Left colon (tissue), 2 donors: ENCODE results near the gene PGC. TPM values are rescaled to one million over a fixed set of nuclear protein-coding genes. Genes with fewer than 3 reads are reported as not detected.

ENCODE experiments used
- ATAC-seq: fragments of 200-7000 bp; cut with Tn5 transposase; one replicate; pipeline ENCODE4 v1.9.1; 2020; ENCODE audit warnings: mild to moderate bottlenecking, moderate library complexity
- DNase-seq, 2 donors: peaks; one replicate each; pipeline ENCODE4 v3.0.0-alpha.2; 2020
- intact Hi-C, 2 donors: fragments of 100-400 bp; cut with DNase I in 1 of 2; cut with micrococcal nuclease in 1 of 2; formaldehyde crosslinking; loops; one replicate each; pipeline versions ENCODE4 v1.11.2 to v1.14.0; 2022; cut with DNase I, micrococcal nuclease
- total RNA-seq, 2 donors: library from RNA; stranded (reverse); fragmentation: NEBNext Ultra II Directional; extraction: Animal tissue kit (Norgen Biotek cat#: 25700); gene quantifications; one replicate each; pipeline ENCODE4 v1.2.1, GENCODE V29; 2021
- donor health status: DM: no; HTN: no; CAD: no.
- donor health status: DM: yes; HTN: yes; CAD: no.

PGC gene
- total RNA-seq, 2 donors from 2014 or later: not detected

DNA sequence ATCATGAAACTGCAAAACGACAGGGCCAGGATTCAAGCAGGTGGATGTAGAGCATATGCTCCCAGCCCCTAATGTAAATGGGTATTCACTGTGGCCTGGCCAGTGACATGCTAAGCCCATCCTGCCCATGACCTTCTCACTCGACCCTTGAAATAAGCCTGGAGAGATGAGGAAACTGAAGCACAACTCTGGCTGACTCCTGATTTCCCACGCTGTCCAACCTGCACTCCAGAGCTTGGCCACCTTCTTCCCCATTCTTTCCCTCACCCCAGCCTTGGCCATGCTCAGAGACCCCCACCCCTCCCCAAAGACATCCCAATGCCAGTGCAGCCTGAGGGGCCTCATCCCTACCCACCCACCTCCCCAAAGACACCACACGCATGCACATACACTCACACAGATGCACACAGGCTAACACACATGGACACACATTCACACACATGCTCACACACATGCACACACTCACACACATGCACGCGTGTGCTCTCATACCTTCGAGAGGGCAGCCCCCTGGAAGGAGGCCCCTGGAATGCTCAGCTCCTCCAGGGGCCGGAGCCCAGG is 24.1 kb downstream of the PGC start:
- no peak for ATAC-seq
- DNase-seq: no peak
- intact Hi-C loops: no loop called here

DNA sequence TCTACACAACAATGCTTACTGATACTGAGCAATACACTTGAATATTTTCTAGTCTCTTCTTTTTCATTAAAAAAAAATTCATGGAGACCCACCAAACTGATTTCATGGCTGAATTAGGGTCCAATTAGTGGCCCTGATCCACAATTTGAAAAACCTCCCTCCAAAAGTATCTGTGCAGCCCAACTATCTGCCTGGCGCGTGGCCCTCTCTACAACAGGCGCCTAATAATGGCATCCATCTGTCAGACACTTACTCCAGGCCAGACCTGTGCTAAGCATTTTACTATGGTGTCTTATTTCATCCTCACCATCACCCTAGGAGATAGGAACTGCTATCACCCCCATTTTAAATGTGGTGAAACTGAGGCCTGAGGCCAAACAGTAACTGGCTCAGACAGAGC is 25.8 kb downstream of the PGC start:
- DNase-seq: no peak
- ATAC-seq: no peak
- intact Hi-C loops: no loop called here

DNA sequence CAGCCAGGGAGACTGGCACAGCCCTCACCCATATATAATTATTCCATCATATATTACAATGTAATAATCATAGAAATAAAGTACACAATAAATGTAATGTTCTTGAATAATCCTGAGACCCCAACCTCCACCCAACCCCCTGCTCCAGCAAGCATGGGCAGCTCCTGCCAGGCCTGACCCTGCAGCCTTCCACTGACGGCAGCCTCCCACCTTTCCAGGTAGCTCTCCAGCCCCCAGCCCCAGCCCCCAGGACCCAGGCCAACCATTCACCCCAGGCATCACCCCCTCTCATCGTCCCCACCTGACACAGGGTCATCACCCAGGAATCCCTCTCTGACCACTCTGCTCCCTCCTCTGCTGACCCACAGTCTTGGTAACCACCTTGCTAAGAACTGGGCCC is 26.4 kb downstream of the PGC start:
- intact Hi-C loops: no loop called here
- DNase-seq (no peak), ATAC-seq (no peak)

DNA sequence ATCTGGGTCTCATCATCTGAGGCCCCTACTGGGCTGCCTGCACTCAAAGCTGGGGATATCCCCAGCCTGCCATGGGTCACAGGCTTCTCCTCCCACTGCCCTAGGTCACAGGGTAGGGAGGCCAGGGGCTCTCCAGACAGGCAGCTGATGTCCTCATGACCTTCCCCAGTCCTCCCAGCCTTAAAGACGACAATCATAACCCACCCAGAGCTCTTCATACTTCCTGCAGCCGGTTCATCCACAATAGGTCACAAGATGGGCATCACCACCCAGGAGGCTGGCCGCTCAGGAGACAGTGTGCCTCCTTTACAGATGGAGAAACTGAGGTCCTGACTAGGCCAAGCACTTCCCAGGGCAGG is 27.0 kb downstream of the PGC start:
- intact Hi-C loops: no loop called here
- DNase-seq: no peak
- peak; percentile 8 for ATAC-seq

DNA sequence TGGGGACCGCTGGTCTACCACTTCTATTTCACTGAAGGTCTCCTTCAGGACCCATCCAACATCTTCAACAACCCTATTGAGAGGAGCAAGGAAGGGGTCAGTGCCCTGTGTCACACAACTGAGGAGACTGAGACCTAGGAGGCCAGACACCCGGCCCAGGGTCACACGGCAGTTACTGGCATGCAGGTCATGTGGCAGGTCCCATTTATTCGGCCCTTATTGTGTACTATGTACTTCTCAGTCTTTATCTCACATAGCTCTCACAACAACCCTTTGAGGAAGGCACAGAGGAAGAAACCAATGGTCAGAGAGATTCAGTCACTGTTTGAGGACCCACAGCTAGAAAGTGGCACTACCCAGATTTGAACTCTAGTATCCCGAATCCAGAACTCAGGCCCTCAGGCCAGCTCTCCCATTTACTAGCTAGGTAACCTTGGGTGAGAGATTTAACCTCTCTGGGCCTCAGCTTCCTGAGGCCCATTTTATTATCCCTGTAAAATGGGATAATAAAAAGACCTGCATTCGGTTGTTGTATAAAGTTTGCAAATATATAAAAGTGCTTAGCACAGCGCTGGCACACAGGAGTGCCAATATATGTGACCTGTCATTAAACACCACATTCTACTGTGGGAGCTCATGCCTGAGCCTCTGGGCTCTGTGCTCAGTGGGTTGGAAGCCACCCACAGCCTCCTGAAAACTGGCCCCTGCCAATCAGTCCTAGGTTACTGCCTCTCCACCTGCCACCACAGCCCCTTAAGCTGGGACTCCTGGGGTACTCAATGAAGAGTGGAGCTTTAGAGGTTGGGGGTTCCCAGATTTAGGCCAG is 27.5 kb downstream of the PGC start:
- intact Hi-C loops: no loop called here
- DNase-seq: no peak
- peak; percentile 84 for ATAC-seq

DNA sequence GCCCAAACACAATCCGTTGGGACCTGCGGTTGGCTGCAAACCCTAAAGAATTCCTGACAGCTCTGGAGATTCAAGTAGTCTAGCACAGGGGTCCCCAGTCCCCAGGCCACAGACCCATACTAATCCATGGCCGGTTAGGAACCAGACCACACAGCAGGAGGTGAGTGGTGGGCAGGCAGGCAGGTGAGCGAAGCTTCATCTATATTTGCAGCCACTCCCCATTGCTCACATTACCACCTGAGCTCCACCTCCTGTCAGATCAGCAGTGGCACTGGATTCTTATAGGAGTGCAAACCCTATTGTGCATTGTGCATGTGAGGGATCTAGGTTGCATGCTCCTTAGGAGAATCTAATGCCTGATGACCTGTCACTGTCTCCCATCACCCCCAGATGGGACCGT is 28.4 kb downstream of the PGC start:
- intact Hi-C loops: no loop called here
- DNase-seq: no peak
- ATAC-seq: peak; percentile 13

DNA sequence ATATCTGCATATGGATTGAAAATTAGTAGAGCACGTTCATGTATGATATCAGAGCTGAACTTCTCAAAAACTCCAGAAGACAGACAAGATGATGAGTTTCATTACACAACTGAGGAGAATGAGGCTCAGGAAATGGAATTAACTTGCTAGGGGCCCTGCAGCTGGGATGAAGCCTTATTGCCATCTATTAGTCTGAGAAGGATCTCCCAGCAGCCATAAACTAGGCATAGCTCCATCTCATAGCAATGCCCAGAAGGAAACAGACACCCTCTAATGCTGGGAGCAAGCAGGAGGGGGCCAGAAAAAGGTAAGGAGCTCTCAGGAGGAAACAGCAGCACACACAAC is 29.8 kb downstream of the PGC start:
- ATAC-seq: no peak
- no peak for DNase-seq
- intact Hi-C loops: no loop called here

DNA sequence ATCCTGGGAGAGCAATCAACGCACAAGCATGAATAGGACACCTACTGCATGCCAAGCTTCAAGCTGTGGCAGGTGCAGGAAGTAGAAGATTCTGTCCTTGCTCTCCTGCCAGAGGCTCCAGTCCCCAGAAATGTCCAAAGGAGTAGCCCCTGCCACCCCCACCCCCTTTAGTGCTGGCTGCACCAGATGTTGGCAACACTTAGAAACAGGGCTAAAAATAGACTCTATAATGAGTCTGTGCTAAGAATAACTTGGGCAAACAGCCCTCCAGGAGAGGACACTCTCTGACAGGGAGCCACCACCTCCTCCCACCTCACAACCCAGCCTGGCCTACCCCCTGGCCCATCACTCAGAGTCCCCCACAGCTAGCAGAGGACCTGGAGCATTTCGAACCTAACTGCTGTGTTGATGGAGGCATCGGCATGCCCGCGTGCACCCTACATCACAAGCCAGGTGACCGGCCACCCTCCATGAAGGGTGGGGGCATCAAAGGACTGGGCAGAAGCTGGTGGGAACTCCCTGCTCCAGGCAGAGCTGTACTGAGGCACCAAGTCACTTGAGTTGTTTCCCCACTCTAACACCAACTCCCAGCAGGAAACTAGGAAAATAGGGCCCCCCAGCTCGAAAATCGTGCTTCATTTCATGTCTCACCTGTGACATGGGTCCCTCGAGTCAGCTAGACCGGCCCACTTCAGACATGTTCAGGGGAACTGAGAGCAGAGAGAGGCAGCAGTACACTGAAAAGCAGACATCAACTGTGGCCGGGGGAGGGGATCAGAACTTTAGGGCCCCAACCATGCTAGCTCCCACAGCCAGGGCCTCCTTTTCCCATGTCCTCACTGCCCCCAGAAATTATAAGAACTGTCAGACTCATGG is 30.4 kb downstream of the PGC start:
- ATAC-seq: no peak
- DNase-seq: no peak
- intact Hi-C loops: no loop called here

DNA sequence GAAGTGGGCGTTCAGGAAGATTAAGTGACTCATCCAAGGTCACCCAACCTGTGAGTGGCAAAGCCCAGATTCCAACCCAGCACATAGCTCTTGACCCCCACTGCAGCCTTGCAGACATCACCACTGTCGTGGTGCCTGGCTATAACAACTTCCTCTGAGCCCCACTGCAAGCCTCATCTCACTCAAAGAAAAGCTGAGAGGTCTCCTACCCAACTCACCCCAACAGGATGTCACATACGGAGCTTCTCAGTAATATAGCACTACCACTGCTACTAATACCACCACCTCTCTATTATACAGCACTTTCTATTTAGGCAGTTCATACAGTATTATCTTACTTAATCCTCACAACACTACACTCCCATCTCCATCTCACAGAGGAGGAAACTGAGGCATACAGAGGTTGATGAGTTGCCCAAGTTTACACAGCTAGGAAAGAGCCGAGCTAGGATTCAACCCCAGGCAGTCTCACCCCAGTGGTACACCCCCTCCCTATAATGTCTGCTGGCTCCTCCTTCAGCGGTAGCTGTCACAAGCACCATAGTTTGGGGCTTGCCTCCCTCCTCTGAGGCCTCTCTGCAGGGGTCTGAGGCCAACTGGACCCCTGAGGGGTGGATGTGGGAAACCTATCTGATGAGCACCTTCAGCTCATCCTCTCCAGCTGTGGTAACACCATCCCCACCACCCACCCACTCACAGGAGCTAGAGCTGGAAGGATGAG is 31.2 kb downstream of the PGC start:
- DNase-seq: no peak
- intact Hi-C loops: no loop called here
- ATAC-seq: no peak

DNA sequence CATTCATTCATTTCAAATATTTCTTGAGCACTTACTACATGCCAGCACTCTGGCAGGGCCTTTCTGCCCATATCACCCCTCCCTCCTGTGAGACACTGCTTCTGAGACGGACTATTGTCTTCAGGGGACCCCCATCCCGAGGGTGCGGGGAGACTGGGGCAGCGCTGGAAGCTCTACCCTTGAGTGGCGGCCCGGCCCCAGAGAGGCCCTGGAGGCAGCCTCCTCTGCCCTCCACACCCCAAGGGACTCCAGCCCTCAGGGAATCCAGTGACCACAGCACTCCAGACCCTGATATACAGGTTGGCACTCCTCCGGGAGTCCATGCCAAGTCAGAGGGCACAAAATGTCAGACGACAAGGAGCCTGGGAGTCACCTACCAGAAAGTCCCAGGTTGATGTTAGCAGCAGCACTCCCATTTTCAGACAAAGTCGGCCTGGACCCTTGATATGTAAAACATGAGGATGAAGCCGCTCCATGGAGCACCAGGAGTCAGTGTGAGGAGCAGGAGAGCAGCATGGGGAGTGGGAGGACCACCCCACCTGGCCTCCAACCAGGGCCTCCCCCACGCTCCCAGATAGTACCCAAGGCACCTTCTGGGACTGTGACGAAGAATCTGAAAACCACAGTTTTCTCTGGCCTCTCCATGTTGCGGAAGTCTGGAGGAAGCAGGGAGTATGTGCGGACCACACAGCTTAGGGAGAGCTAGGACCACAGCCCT is 32.5 kb downstream of the PGC start:
- ATAC-seq (no peak), DNase-seq (no peak)
- intact Hi-C loops: no loop called here

DNA sequence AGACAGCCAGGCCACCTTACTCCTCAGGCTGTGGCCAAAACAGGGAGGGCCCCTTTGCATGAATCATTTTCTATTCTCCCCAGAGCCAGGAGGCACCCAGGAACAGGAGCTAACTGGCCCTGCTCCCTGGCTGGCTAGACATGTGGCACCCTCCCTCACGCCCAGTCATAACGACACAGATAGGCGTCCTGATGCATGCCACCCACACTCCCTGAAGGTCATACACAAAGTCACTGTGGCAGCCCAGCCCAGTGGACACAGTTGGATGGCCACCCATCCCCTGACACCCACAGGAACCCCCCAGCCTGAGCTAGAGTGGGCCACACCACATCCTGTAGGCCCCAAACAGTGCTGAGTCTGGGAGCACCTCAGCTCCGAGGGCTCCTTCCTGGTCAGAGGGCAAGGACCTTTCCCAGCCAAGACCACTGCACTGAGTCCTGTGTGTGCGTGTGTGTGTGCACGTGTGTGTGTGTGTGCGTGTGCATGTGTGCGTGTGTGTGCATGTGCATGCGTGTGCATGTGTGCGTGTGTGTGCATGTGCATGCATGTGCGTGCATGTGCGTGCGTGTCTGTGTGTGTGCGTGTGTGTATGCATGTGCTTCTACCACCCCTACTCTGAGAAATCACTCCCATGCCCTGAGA is 33.4 kb downstream of the PGC start:
- intact Hi-C loops: no loop called here
- DNase-seq (no peak), ATAC-seq (peak; percentile 57)

DNA sequence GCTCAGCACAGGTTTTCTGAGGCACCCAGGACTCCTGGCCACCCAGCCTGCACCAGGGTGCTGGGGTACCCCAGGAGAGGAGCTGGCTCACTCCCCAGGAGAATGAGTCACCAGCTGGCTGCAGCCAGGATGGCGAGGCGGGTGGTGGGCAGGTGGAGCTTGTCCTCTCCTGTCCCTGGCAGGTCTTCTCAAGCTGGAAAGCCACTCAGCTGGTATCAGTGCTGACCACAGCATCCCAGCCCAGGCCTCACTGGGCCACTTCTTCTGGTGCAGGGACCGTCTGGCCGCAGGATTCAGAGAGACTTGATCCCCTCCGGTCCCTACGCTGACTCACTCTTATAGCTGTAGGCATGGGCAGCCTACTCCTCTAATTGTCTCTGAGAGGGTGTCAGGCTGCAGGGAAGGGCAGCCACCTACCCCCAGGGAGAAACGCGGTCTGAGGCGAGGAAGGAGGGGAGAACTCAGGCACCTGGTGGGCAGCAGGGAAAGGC is 34.0 kb downstream of the PGC start:
- ATAC-seq (peak; percentile 24), DNase-seq (peak in 1 of 2 donors; percentile 59)
- intact Hi-C loops: no loop called here

DNA sequence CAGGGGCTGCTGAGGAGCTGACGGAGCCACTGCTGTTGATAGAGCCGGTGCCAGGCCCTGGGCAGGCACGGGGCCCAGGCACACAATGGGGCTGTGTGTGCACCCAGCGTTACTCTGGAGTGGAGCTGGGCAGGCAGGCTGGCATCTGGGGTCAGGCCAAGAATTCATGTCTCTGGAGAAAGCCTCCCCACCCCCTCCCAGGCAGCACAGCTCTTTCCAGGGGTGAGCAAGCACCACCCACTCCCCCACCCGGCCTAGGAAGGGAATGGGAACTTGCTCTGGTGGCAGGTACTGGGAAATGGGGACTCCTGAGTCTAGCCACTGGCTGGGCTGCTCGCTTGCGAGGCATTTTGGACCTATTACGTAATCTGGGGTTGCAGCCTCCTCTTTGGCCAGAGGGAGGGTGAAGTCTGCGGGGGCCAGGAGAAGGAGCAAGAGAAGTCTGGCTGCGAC is 34.5 kb downstream of the PGC start:
- ATAC-seq (peak; percentile 17), DNase-seq (no peak)
- intact Hi-C loops: no loop called here

DNA sequence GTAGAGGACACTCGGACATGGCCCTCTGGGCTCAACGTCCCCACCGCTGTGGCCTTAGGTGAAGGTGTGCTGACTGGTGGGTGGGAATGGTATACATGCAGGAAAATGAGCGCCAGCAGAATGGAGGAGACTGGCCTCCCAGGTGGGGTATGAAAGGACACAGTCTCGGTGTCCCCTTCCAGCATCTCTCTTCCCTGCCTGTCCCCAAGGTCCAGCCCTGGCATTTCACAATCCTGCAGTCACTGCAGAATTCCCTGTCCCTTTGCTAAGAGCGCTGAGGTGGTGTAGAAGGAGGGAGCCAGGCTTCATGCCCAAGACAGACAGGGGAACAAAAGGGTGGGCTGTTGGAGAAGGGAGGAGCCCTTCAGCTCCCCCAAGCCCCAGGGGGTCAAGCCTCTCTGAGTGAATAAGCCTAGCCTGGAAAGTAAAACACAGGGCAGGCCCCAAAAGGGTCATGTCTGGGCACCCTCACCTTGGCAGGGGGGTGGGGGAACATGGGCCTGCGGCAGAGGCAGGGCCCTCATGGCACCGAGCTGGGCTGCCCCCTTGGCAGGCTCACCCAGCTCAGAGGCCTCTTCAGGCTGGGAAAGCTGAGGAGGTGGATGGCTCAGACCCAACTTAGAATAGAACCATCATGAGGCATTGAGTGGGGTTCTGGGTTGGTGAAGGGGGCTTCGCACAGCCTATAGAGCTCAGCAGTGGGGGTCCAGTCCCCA is 35.7 kb downstream of the PGC start:
- intact Hi-C loops: no loop called here
- ATAC-seq (no peak), DNase-seq (no peak)

DNA sequence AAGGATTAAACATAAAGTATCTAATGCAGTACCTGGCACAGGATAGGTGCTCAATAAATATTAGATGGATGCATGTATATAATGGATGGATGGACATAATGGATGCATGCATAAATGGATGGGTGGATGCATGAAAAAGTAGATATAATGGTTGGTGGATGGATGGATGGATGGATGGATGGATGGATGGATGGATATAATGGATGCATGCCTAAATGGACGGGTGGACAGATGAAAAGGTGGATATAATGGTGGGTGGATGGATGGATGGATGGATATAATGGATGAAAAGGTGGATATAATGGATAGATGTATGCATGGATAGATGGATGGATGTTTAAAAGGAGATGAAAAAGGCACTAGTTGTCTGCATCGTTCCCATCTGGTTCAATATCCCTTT is 37.8 kb downstream of the PGC start:
- ATAC-seq (no peak), DNase-seq (no peak)
- intact Hi-C loops: no loop called here

DNA sequence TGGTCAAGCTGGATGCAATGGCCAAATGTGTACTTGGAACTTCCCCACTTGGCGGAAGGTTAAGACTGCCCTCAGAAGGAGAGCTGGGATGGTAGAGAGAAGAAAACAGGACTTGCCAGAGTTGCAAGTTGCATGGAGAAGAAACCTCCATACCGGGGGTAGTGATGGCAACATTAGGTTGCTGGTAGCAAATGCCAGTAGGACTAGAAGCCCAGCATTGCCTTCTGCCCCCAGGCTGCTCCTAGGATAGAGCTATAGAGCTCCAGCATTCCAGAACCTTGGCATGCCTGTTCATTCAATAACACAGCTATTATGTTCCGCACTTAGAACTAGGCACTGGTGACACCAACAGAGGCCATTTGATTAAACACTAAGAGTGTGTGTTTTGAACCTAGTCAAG is 38.3 kb downstream of the PGC start:
- ATAC-seq: no peak

DNA sequence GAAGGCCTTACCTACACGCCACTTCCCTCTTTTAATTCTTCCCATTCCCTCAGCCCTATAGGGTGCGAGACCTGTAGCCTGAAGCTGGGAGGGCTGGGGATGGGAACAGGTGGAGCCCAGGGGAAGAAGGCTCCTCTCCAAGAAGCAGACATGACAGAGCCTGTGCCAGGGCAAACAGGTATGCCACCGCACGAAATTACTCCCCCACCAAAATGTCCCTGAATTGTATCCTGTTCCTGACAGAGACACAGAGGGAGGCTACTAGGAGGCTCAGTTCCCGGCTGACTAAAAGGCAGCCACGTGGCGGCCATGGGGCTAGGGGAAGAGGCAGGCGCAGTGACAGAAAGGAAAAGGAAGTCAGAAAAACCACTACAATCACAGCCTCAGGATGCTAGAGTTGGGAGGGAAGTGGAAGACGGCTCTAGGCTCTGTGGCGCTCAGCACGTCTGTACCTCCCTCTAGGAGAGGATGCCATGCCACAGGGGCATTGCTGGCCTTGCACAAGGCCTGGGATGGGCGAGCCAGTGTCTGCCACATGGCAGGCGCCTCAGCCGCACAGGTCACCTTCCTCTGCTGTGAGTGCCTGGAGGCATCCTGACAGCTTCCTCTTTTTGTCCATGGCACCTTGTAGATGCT is 39.5 kb downstream of the PGC start:
- DNase-seq (no peak), ATAC-seq (no peak)
- intact Hi-C loops: no loop called here

More for the DNA sequence above, 38.3 kb downstream of the PGC start:
- intact Hi-C loops: no loop called here
- DNase-seq: no peak
